22Rv1 (cell line): ENCODE results near the gene ACTR5.

Experiments
- ZFX ChIP-seq: fragments of 450-650 bp; IDR thresholded peaks from 2 replicates; pipeline ENCODE4 v1.6.1; 2017; ENCODE audit warnings: antibody characterized with exemption, borderline replicate concordance
- TF ChIP-seq, protein P1 (sequence below): fragments of 450-650 bp; IDR thresholded peaks from 2 replicates; pipeline ENCODE4 v1.5.1; 2017; ENCODE audit warnings: mild to moderate bottlenecking

DNA sequence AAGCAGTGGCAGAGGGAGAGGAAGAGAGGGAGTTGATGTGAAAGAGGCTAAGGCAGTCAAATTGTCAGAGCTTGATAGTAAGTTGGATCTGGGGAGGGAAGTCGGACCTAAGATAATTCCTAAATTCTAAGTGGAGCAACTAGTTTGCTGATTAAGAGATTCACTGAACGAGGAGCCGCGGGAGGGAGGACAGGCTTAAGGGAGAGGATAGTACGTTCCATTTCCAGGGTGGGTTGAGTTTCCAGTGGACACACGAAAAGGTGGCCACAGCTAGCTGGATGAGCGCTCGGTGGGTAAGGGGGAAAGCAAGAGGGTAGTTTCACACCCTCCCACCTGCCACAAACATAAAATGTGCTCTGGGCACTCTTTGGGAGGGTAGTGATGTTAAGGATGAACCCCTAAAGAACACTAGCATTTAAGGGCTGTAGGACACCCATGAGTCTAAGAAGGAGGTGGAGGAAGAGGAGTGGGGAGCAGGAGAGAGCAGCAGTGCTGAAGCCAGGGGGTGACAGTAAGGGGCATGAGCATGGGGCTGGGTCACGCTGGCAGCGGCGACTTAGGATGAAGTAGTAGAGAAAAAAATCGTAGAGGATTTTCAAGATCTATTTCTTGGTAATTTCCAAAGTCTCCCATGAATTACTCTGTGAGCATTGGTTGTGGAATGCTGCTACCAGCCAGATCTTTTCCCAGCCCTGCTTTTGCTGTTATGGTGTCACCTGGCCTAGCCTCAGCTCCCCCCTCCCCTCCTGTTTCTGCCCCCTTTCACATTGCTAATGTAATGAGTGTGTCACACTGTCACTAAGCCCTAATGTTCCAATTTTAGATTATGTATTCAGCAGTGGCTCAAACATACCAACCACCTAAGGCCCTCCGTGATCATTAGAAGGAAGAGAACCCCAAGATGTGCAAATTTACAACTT lies 21.4 kb downstream of the ACTR5 start:
- TF ChIP-seq, protein P1, sequence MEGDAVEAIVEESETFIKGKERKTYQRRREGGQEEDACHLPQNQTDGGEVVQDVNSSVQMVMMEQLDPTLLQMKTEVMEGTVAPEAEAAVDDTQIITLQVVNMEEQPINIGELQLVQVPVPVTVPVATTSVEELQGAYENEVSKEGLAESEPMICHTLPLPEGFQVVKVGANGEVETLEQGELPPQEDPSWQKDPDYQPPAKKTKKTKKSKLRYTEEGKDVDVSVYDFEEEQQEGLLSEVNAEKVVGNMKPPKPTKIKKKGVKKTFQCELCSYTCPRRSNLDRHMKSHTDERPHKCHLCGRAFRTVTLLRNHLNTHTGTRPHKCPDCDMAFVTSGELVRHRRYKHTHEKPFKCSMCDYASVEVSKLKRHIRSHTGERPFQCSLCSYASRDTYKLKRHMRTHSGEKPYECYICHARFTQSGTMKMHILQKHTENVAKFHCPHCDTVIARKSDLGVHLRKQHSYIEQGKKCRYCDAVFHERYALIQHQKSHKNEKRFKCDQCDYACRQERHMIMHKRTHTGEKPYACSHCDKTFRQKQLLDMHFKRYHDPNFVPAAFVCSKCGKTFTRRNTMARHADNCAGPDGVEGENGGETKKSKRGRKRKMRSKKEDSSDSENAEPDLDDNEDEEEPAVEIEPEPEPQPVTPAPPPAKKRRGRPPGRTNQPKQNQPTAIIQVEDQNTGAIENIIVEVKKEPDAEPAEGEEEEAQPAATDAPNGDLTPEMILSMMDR, result no peak
- TF ChIP-seq ZFX, result no peak
